Measurements from ENCODE around the gene TMPRSS12.
"Not testable (repeated sequence)": the region's sequence is repeated elsewhere in the genome, so short reads cannot be mapped to it uniquely, and the experiment has no call there.

Gene TMPRSS12

DNA sequence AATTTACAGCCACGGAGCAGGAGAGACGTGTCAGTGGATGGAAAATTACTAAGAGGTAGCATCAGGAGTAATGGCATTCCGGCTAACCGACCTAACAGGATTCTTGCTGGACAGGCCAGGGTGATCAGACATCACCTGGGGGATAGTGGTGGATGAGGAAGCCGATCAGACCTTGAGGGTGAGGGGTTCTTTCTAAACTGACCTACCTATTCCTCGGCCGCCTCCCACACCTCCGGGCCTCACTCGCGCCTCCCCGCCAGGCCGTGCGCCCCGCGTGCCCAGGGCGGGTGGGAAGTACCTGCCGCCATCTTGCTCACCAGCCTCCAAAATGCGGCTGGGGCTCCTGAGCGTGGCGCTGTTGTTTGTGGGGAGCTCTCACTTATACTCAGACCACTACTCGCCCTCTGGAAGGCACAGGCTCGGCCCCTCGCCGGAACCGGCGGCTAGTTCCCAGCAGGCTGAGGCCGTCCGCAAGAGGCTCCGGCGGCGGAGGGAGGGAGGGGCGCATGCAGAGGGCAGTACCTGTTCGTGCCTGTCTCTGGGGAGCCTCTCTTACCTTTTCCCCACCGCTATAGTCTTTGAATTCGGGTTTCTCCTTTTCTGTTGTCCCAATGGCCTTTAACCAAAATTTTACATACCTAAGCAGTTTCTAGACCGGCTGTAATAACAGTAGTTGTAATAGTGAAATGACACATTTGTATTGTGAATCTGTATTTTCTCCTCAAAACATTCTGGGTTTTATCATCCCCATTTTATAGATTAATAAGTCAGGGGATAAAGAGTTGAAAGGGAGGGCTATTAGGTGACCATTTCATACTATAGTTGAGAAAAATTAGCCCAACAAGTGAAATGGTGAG, at the start of gene TMPRSS12:
Gene TMPRSS12 (plus strand): TSS at position 290 of the 857 bp plus-strand sequence. CDS start 39 bp downstream, at position 329.
- no peak for DNase-seq

GRCh38 chr12:50799908-50800307, 42.8 kb upstream of the TMPRSS12 start:
- DNase-seq: no peak

DNA sequence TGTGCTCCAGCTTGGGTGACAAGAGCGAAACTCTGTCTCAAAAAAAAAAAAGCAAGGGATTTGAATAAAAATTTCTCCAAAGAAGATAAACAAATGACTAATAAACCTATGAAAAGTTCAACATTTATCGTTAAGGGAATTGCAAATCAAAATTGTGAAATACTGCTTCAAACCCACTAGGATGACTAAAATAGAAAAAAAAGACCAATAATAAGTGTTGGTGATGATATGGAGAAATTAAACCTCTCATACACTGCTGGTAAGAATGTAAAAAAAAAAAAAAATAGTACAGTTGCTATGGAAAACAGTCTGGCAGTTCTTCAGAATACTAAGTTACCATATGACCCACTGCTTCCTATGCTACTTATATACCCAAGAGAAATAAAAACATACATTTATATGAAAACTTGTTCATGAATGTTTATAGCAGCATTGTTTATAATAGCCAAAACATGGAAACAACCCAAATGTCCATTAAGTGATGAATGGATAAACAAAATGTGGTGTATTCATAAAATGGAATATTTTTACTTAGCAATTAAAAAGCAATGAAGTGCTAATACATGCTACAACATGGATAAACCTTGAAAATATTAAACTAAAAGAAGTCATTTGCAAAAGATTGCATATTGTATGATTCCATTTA, 39.4 kb upstream of the TMPRSS12 start:
- no peak for DNase-seq

DNA sequence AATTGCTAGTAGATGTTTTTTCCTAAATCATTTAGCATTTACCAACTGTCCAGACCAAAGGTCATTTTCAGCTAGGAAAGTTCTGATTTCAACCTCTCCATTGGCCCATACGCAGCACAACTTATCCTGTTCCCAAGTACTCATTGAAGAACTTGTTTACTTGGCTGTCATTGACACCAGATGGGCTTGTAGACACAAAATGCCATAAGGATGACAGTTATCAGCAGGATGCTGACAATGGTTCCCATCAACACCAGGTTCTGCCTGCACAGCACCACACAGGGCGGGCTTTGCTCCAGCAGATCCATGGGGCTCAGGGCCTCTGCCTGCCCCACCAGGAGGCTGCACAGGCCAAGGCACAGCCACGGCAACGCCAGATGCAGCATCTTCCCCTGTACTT, 36.5 kb upstream of the TMPRSS12 start:
- no peak for DNase-seq

- DNase-seq: not testable (repeated sequence)
Observed at GRCh38 chr12:50809131-50809530, 33.6 kb upstream of the TMPRSS12 start.

DNA sequence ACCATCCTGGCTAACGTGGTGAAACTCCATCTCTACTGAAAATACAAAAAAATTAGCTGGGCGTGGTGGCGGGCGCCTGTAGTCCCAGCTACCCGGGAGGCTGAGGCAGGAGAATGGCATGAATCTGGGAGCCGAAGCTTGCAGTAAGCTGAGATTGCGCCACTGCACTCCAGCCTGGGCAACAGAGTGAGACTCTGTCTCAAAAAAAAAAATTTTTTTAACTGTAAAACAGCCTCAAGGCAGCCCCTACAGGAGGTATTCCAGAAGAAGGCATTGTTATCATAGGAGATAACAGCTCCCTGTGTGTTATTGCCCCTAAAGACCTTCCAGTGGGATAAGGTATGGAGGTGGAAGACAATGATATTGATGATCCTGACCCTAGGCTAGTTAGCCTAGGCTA, 27.8 kb upstream of the TMPRSS12 start:
- DNase-seq: not testable (repeated sequence)

DNA sequence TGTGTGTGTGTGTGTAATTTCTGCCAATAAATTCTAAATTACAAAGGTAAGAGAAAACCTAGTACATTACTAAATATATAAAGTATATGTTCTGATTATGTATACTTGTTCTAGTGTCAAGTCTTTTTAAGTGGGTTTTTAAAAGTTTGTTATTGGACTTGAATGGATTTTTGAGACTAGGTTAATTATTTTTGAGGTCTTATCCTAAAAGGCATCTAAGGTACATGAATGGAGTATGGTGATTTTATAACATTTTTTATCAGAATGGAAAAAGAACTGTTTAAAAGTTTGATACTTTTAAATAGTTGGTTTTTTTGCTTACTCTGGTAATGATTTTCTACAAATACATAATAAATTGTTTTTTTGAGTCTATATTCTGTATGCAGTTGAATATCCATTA, 22.5 kb upstream of the TMPRSS12 start:
- DNase-seq: no peak

DNA sequence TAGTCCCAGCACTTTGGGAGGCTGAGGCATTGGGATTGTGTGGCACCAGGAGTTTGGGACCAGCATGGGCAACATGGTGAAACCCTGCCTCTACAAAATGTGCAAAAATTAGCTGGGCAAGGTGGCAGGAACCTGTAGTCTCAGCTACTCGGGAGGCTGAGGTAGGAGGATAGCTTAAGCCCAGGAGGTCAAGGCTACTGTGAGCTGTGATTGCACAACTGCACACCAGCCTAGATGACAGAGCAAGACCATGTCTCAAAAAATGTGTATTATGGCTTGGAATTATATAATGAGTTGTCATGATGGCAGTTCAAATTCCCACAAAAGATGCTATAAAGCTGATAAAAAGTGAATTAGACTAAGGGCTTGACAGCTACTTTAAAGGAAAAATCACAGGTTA, 20.6 kb upstream of the TMPRSS12 start:
- no peak for DNase-seq

GRCh38 chr12:50823724-50824123, 19.0 kb upstream of the TMPRSS12 start:
- DNase-seq: not testable (repeated sequence)

DNA sequence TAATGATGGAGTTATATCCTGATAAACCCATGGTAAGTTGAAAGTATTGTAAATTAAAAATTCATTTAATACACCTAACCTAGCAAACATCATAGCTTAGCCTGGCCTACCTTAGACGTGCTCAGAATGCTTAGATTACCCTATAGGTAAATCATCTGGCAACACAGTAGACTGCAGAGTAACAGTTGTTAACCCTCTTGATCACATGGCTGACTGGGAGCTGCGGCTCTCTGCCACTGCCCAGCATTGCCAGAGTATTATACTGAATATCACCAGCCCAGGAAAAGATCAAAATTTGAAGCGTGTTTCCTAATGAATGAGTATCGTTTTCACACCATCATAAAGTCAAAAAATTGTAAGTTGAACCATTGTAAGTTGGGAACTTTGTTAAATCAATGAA, 17.8 kb upstream of the TMPRSS12 start:
- no peak for DNase-seq

GRCh38 chr12:50825372-50825838, 17.3 kb upstream of the TMPRSS12 start:
- no peak for DNase-seq

DNA sequence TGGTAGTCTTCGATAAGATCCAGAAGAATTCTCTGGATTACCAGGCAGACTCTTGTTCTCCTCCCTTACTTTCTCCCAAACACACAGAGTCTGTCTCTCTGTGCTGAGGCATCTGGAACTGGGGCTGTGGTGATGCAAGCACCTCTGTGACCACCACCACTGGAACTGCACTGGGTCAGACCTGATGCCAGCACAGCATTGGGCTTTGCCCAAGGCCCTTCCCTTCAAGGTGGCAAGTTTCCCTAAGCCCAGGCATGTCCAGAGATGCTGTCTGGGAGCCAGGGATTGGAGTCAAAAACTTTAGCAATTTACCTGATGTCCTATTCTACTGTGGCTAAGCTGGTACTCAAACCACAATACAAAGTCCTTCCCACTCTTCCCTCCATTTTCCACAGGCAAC, 14.6 kb upstream of the TMPRSS12 start:
- no peak for DNase-seq

GRCh38 chr12:50828886-50829285, 13.8 kb upstream of the TMPRSS12 start:
- DNase-seq: no peak

DNA sequence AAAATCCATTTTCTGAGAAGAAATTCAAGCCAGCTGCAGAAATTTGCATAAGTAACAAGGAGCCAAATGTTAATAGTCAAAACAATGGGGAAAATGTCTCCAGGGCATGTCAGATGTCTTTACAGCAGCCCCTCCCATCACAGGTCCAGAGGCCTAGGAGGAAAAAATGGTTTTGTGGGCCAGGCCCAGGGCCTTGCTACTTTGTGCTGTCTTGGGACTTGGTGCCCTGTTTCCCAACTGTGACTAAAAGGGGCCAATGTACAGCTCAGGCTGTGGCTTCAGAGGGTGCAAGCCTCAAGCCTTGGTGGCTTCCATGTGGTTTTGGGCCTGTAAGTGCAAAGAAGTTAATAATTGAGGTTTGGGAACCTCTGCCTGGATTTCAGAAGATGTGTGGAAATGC, 8.9 kb upstream of the TMPRSS12 start:
- DNase-seq: not testable (repeated sequence)

DNA sequence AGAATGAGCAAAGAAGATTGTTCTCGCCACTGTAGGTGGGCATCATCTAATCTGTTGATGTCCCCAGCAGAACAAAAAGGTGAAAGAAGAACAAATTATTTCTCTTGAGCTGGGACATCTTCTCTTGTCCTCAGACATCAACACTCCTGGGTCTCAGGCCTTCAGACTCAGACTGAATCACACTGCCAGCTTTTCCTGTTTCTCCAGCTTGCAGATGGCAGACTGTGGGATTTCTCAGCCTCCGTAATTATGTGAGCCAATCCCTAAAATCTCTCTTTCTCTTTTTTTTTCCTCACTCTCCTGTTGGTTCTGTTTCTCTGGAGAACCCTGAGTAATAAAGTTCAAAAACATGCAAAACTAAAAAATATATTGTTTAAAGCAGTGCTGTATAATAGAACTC, 3.7 kb upstream of the TMPRSS12 start:
- DNase-seq: no peak

GRCh38 chr12:50840809-50841487, 1.8 kb upstream of the TMPRSS12 start:
- no peak for DNase-seq

DNA sequence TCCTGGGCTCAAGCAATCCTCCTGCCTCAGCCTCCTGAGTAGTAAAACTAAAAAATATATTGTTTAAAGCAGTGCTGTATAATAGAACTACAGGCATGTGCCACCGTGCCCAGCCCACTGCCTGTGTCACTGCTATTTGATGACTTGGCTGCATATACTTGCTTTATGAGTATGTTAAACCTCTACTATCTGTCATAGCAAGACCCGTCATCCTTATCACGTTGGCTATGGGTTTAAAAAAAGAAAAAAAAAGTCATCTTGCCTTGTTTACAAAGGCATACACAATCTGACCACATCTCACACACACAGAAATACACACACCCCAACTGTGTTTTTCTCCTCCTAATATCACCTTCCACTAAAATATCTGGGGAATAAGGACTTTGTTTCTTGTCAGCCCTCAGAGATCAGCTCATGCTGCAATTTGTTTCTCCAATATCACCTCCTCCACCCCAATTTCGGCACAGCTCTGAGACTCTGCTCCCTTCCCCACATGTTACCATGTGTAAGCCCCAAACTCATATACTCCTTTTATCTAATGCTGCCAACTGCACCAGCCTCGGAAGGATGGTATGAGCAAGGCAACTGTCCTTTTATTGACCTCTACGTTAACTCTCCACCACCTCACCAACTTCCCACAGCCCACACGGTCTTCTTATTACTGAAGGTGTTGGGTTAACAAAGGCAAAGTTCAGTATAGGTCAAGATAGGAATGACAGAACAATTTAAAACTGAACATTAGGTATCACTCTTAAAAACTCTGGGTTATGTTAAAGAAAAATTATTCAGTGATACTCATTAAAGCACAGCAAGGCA, 802 bp upstream of the TMPRSS12 start:
- DNase-seq: no peak

GRCh38 chr12:50845021-50845647, 2.4 kb downstream of the TMPRSS12 start:
- DNase-seq: no peak

- no peak for DNase-seq
Observed at GRCh38 chr12:50848963-50849362, 6.2 kb downstream of the TMPRSS12 start.

GRCh38 chr12:50855218-50855617, 12.5 kb downstream of the TMPRSS12 start:
- DNase-seq: not testable (repeated sequence)

- not testable (repeated sequence) for DNase-seq
Observed at GRCh38 chr12:50855679-50856078, 13.0 kb downstream of the TMPRSS12 start.

DNA sequence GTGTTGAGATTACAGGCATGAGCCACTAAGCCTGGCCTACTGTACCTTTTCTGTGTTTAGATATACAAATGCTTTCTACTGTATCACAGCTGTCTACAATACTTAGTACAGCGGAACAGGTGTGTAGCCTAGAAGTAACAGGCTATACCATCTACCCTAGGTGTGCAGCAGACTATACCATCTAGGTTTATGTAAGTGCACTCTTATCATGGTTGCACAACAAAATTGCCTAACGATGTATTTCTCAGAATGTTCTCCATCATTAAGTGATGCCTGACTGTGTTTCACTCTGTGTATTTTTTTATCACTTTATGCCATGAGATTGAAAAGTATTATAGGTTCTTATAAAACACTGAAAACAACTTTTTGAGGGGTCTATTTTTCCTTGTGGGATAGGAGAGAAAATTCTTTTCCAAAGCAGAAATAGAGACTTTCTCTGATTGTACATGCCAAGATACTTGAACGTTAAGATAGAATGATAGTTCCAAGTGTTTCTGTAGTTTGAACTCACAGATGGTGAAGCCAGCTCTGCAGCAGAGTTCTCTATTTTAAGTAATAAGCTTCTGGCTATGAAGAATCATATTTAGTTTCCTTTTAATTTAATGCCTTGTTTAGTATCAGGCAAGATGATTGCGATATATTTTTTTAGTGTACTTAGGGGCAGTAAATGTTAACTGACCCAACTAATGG, 17.0 kb downstream of the TMPRSS12 start:
- DNase-seq: no peak

Data from activated gamma-delta T cell treated with Interleukin-2 at 50 U/mL for 16 hours (primary cell).